Dermis blood vessel endothelial cell (primary cell): Measurements from ENCODE around the gene EDC3. TPM values are rescaled to one million over a fixed set of nuclear protein-coding genes. Genes with fewer than 3 reads are reported as not detected.
"Not testable (repeated sequence)": the region's sequence is repeated elsewhere in the genome, so short reads cannot be mapped to it uniquely, and the experiment has no call there.

Source experiments
- DNase-seq: peaks from one replicate; pipeline ENCODE4 v3.0.0; 2010
- total RNA-seq: library from RNA; depleted of rRNA; stranded (reverse); fragments of >200 nt; gene quantifications from 2 replicates; pipeline ENCODE4 v1.2.3, GENCODE V29; 2014

Gene EDC3
- total RNA-seq, 1 donor from 2014 or later = 21.4 TPM

GRCh38 chr15:74648051-74648842 is 47.6 kb downstream of the EDC3 start:
- DNase-seq = no peak

GRCh38 chr15:74646480-74646879 is 49.3 kb downstream of the EDC3 start:
- no peak for DNase-seq

GRCh38 chr15:74643665-74644204 is 52.1 kb downstream of the EDC3 start:
- no peak for DNase-seq

DNA sequence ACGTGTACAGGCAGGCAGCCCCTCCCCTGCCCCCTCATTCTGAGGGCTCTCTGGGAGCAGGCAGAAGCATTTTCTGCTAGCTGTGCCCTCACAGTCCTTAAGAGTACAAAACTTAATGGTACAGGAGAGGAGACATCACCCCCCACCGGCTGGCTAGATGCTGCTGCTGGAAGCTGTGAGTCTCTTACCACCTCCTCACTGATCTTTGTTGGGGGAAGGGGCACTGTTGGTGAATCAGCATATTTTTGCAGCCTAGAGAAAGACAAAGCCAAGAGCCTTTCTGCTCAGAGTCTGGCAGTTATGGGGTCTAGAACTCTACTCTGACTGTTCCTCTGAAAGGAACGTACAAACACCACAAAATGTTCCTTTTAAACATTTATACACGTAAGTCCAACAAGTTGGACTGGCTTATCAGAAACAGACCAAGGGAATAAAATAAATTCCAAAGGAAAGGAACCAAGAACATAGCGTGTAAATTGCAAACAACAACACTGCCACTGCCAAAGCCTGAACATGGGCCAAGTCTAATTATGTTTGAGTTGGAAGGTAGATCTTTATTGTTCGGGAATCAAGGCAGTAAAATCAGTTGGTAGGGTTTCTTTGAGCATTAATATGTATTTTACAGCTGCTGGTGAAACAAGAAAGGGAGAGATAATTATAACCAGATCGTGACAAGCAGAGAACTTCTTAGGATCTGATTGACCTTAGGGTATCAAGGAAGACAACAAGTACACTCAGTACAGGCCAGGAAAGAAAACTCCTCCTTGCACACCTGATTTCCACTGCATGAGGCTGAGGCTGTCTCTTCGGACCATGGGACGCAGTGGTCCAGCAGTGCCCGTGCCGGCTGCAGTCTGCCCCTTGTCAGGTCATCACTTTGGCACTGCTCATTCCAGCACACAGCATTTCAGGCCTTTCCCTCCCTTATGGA is 52.8 kb downstream of the EDC3 start:
- DNase-seq = peak; percentile 77

DNA sequence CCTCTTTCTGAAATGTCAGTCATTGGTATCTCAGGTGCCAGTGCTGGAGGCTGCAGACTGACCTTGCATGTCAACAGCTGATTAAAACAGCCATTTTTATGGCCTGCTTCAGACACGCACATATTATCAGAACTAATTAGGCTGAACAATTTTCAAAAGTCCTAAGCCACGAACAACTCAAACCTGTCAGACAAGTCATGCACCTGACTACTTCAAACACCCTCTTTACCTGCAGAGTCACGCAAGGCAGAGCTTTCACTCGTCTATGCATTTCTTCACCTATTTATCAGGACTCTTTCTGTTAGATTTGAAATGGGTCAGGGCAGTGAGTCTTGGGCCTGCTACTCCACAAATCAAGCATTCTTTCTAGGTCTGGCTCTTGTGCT is 53.5 kb downstream of the EDC3 start:
- no peak for DNase-seq

GRCh38 chr15:74641151-74641550 is 54.7 kb downstream of the EDC3 start:
- no peak for DNase-seq

DNA sequence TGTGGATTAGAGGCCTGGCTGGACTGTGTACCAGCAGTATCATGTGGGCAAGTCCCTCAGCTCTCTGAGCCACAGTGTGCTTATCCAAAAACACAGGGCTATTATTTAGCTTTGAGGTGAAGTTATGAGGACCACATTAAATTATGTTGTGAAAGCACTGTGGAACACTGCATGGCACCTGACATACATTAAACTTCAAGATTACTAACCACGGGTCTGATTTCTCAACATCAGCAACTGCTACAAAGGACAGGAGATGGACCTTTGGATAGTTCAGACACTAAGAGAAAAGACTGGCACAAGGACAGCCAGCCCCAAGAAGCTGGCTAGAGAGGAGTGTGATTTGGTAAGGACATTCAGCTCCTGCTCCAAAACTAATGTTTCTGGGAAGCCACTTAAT is 58.8 kb downstream of the EDC3 start:
- DNase-seq = no peak

GRCh38 chr15:74635228-74635627 is 60.6 kb downstream of the EDC3 start:
- peak; percentile 88 for DNase-seq

DNA sequence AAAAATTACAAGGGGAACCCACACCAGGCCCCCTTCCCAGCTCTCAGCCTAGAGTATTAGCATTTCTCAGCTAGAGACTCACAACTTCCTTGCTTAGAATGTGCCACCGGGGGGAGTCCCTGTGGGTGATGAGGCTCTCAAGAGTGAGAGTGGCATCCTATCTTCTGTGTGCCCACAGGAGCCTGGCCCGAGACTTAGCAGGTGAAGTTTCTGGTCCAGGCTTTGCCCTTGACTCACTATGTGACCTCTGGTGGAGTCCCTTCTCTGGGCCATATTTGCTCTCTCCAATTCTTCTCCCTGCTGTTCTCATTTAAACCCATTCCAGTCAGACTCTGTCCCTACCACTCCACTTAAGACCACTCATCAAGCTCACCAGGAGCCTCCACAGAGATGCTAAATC is 62.0 kb downstream of the EDC3 start:
- no peak for DNase-seq

GRCh38 chr15:74632601-74633000 is 63.2 kb downstream of the EDC3 start:
- DNase-seq = no peak

- DNase-seq = peak; percentile 78
These were observed 63.8 kb downstream of the EDC3 start for GRCh38 chr15:74631935-74632560.

DNA sequence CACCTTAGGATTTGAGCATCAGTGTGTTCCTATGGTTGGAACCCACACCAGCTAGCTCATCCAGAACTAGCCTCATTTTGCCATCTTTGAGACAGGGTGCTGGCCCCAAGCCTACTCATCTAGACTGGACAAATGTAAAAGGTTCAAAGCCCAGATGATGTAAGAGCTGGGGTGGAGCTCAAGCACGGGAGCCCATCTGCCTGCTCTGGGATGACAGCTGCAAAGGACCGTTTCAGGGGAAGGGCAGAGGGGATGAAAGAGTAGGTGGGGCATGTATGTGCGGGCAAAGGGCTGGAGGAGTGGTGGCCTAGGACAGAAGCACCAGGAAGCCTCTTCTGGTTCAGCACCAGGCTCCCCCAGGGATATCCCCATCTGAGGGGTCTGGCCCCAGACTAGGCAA is 64.4 kb downstream of the EDC3 start:
- DNase-seq = no peak

GRCh38 chr15:74631087-74631385 is 64.8 kb downstream of the EDC3 start:
- DNase-seq = no peak

DNA sequence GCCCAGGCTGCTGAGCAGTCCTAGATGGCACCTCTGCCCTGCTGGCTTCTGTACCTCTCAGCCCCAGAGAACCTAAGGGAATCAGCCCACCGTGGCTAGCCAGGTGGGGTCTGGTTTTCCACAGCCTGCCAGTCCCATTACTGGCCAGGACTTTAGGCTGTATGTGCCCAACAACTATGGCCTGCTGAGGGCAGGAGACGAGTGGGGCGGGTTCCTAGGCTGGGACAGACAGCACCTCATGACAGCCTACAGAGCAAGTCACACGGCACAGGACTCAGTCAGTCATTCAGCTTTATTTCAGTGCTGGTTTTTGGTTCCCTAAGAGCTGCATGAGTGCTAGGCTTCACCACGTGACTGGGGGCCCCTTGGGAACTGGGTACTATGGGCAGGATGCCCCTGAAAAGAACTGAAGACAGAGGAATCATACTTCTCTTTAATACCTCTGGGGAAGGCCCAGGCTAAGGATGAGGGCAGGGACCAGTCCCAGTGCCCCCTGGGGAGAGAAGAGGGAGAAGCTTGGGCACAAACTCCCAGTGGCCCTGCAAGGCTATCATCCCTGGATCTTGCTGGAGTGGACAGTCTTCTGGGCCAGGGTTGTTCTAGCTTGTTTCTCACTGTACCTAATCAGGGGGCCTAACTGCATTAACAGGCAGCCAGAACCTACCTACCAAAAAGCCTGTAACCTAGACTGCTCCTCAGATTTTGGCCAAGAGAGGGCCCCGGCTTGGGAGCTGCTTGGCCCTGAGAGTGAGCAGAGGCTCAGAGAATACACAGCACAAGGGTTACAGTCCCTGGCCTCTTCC is 65.3 kb downstream of the EDC3 start:
- no peak for DNase-seq

DNA sequence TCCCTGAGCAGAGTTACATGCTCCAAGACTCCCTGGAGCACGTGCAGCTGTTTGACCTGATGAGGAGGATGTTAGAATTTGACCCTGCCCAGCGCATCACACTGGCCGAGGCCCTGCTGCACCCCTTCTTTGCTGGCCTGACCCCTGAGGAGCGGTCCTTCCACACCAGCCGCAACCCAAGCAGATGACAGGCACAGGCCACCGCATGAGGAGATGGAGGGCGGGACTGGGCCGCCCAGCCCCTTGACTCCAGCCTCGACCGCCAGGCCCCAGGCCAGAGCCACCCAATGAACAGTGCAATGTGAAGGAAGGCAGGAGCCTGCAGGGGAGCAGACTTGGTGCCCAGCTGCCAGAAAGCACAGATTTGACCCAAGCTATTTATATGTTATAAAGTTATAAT is 66.1 kb downstream of the EDC3 start:
- DNase-seq = not testable (repeated sequence)

- DNase-seq = no peak
These were observed 66.9 kb downstream of the EDC3 start for GRCh38 chr15:74628949-74629348.

- DNase-seq = no peak
These were observed 67.6 kb downstream of the EDC3 start for GRCh38 chr15:74628199-74628598.

GRCh38 chr15:74627766-74628165 is 68.1 kb downstream of the EDC3 start:
- no peak for DNase-seq

- DNase-seq = no peak
These were observed 68.8 kb downstream of the EDC3 start for GRCh38 chr15:74626752-74627692.

GRCh38 chr15:74626336-74626735 is 69.5 kb downstream of the EDC3 start:
- no peak for DNase-seq

DNA sequence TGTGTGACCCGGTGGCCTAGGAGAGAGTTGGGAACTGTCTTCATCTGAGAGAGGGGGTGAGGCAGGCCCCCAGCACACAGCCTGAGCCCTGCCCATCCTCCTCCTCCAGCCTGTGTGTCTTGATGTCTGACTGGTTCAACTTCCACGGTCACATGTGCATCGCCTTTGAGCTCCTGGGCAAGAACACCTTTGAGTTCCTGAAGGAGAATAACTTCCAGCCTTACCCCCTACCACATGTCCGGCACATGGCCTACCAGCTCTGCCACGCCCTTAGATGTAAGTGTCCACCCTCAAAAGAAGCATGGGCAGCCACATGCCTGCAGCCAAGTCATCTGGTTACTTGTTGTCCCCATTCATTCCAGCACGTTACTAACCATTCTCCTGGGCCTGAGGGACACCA is 70.1 kb downstream of the EDC3 start:
- DNase-seq = no peak
